Measurements from ENCODE around the gene LASP1NB.
"Not testable (repeated sequence)": the region's sequence is repeated elsewhere in the genome, so short reads cannot be mapped to it uniquely, and the experiment has no call there.

Gene LASP1NB

GRCh38 chr17:38897176-38897575 is 28.2 kb upstream of the LASP1NB start:
- no peak for DNase-seq (ENCODE audit: low read depth)

GRCh38 chr17:38897671-38898290 is 27.6 kb upstream of the LASP1NB start:
- no peak for DNase-seq (ENCODE audit: low read depth)

- no peak for DNase-seq (ENCODE audit: low read depth)
Measured at GRCh38 chr17:38898291-38898679, 27.1 kb upstream of the LASP1NB start.

GRCh38 chr17:38898812-38899348 is 26.5 kb upstream of the LASP1NB start:
- DNase-seq (ENCODE audit: low read depth): peak; percentile 56

GRCh38 chr17:38899421-38899820 is 26.0 kb upstream of the LASP1NB start:
- DNase-seq (ENCODE audit: low read depth): no peak

GRCh38 chr17:38900978-38901656 is 24.3 kb upstream of the LASP1NB start:
- peak; percentile 98 for DNase-seq (ENCODE audit: low read depth)

GRCh38 chr17:38903404-38903803 is 22.0 kb upstream of the LASP1NB start:
- no peak for DNase-seq (ENCODE audit: low read depth)

- no peak for DNase-seq (ENCODE audit: low read depth)
Measured at GRCh38 chr17:38904892-38905291, 20.5 kb upstream of the LASP1NB start.

- no peak for DNase-seq (ENCODE audit: low read depth)
Measured at GRCh38 chr17:38905375-38905774, 20.0 kb upstream of the LASP1NB start.

GRCh38 chr17:38906460-38907228 is 18.8 kb upstream of the LASP1NB start:
- DNase-seq (ENCODE audit: low read depth): no peak

GRCh38 chr17:38907930-38908675 is 17.3 kb upstream of the LASP1NB start:
- no peak for DNase-seq (ENCODE audit: low read depth)

GRCh38 chr17:38908676-38909181 is 16.7 kb upstream of the LASP1NB start:
- no peak for DNase-seq (ENCODE audit: low read depth)

GRCh38 chr17:38910325-38910724 is 15.1 kb upstream of the LASP1NB start:
- DNase-seq (ENCODE audit: low read depth): no peak

GRCh38 chr17:38911081-38911730 is 14.2 kb upstream of the LASP1NB start:
- no peak for DNase-seq (ENCODE audit: low read depth)

- not testable (repeated sequence) for DNase-seq (ENCODE audit: low read depth)
Measured at GRCh38 chr17:38911731-38912081, 13.7 kb upstream of the LASP1NB start.

GRCh38 chr17:38912221-38912813 is 13.1 kb upstream of the LASP1NB start:
- peak; percentile 30 for DNase-seq (ENCODE audit: low read depth)

- DNase-seq (ENCODE audit: low read depth): no peak
Measured at GRCh38 chr17:38914741-38915638, 10.4 kb upstream of the LASP1NB start.

GRCh38 chr17:38915639-38915995 is 9.8 kb upstream of the LASP1NB start:
- no peak for DNase-seq (ENCODE audit: low read depth)

- no peak for DNase-seq (ENCODE audit: low read depth)
Measured at GRCh38 chr17:38916771-38917170, 8.6 kb upstream of the LASP1NB start.

- DNase-seq (ENCODE audit: low read depth): no peak
Measured at GRCh38 chr17:38917259-38917658, 8.2 kb upstream of the LASP1NB start.
